Caco-2 (cell line): ENCODE data around the gene ZNF844. TPM values are rescaled to one million over a fixed set of nuclear protein-coding genes. Genes with fewer than 3 reads are reported as not detected.

Experiments
- Bru-seq: library from RNA; stranded (reverse); fragments of 400-500 nt; gene quantifications from one replicate; lab custom pipeline; 2021; lab: Mats Ljungman, UMichigan
- BruChase-seq, 2 experiments: library from RNA; stranded (reverse); fragments of 400-500 nt; gene quantifications; one replicate each; lab custom pipeline; 2021; lab: Mats Ljungman, UMichigan
- BruUV-seq: library from RNA; stranded (reverse); fragments of 400-500 nt; replicated peaks from 2 replicates; lab custom pipeline; 2021; lab: Mats Ljungman, UMichigan
- CTCF ChIA-PET: fragments of 300-600 bp; sonication (Branson Sonifier 250); formaldehyde crosslinking; loops from one replicate; lab custom pipeline; 2022; ENCODE audit warnings: antibody characterized with exemption; lab: Charles Lee
- POLR2A ChIA-PET: fragments of 300-600 bp; sonication (Branson Sonifier 250); formaldehyde crosslinking; loops from one replicate; lab custom pipeline; 2022; ENCODE audit warnings: antibody characterized with exemption; lab: Charles Lee
- DNase-seq, 2 experiments: peaks; one replicate each; pipeline versions ENCODE4 v3.0.0 to v3.0.0-alpha.2; 2020 to 2022
- H3K27me3 ChIP-seq: replicated peaks from 2 replicates; pipeline ENCODE4 v1.6.0; 2011; ENCODE audit warnings: low read length; ENCODE audit not compliant: control insufficient read depth, insufficient read depth
- H3K36me3 ChIP-seq: 2 replicates; pipeline ENCODE4 v1.5.1; 2011; ENCODE audit warnings: low read length; ENCODE audit not compliant: control insufficient read depth, insufficient read depth
- H3K4me1 ChIP-seq: fragments of 250-450 bp; sonication (Bioruptor Pico); 2 replicates; pipeline ENCODE4 v1.5.1; 2020; ENCODE audit warnings: mild to moderate bottlenecking
- H3K4me3 ChIP-seq: 2 replicates; pipeline ENCODE4 v1.5.1; 2011; ENCODE audit warnings: low read depth, mild to moderate bottlenecking, control low read depth, low read length
- H3K9me3 ChIP-seq: fragments of 250-450 bp; sonication (Bioruptor Pico); 2 replicates; pipeline ENCODE4 v1.5.1; 2020; ENCODE audit warnings: mild to moderate bottlenecking, moderate library complexity
- H3K27ac Mint-ChIP-seq: one replicate; pipeline ENCODE4 v1.8.0; 2022; ENCODE audit warnings: mixed read lengths; ENCODE audit not compliant: unreplicated experiment
- H3K27me3 Mint-ChIP-seq: one replicate; pipeline ENCODE4 v1.8.0; 2022; ENCODE audit warnings: mixed read lengths; ENCODE audit not compliant: insufficient read depth, unreplicated experiment
- H3K36me3 Mint-ChIP-seq: one replicate; pipeline ENCODE4 v1.8.0; 2022; ENCODE audit warnings: mild to moderate bottlenecking, mixed read lengths; ENCODE audit not compliant: insufficient read depth, unreplicated experiment
- H3K4me1 Mint-ChIP-seq: one replicate; pipeline ENCODE4 v1.8.0; 2022; ENCODE audit warnings: low read depth, mixed read lengths; ENCODE audit not compliant: unreplicated experiment
- H3K4me3 Mint-ChIP-seq: one replicate; pipeline ENCODE4 v1.8.0; 2022; ENCODE audit warnings: mild to moderate bottlenecking, moderate library complexity, mixed read lengths; ENCODE audit not compliant: unreplicated experiment
- H3K9me3 Mint-ChIP-seq: one replicate; pipeline ENCODE4 v1.8.0; 2022; ENCODE audit warnings: mixed read lengths; ENCODE audit not compliant: unreplicated experiment
- CTCF ChIP-seq, 2 experiments: fragments of 200-600 bp in 1 of 2; IDR thresholded peaks; 1 replicate in 1 of 2; 2 replicates in 1 of 2; pipeline versions ENCODE4 v1.5.1 to v1.8.0; 2011 to 2022; ENCODE audit warnings: antibody characterized with exemption in 1 of 2, control low read depth in 1 of 2, inconsistent platforms in 1 of 2, low read depth in 1 of 2, low read length in 1 of 2, mild to moderate bottlenecking in 1 of 2, moderate library complexity in 1 of 2; ENCODE audit not compliant: insufficient read depth in 1 of 2, severe bottlenecking in 1 of 2, unreplicated experiment in 1 of 2
- intact Hi-C: fragments of 100-400 bp; cut with micrococcal nuclease; formaldehyde crosslinking; loops from one replicate; pipeline ENCODE4 v1.10.0; 2022; ENCODE audit not compliant: unreplicated experiment
- long read RNA-seq: library from polyadenylated mRNA; stranded (forward); transcript quantifications from one replicate; pipeline ENCODE4 v2.0.0, GENCODE V29; 2022
- total RNA-seq: library from RNA; stranded (reverse); gene quantifications from 2 replicates; pipeline ENCODE4 v1.2.3, GENCODE V29; 2022

ZNF844 gene
- total RNA-seq = 0.72 and 1.0 TPM in 2 replicates
- Bru-seq, nascent RNA = percentile 33 among the genes with signal in this experiment
- BruChase-seq, experiment 1, labeled RNA remaining after a 2-hour chase = percentile 34 among the genes with signal in this experiment
- BruChase-seq, experiment 2, labeled RNA remaining after a 6-hour chase = percentile 32 among the genes with signal in this experiment
- long read RNA-seq = 0 reads

- H3K36me3 Mint-ChIP-seq = no peaks in the 10 kb centered on the region
- no peaks in the 10 kb centered on the region for H3K4me1 ChIP-seq
- CTCF ChIA-PET = no interaction called here
- H3K4me3 ChIP-seq = peak within 1 kb of the TSS; percentile 37
- H3K27me3 Mint-ChIP-seq = no peaks in the 10 kb centered on the region
- H3K4me3 Mint-ChIP-seq = peak within 1 kb of the TSS; percentile 43
- no peaks in the 10 kb centered on the region for H3K36me3 ChIP-seq
- POLR2A ChIA-PET = no interaction called here
- no peaks in the 10 kb centered on the region for H3K9me3 Mint-ChIP-seq
- peak; percentile 44 to 74 for DNase-seq
- H3K4me1 Mint-ChIP-seq = no peaks in the 10 kb centered on the region
- intact Hi-C loops = no loop called here
- TSS peak; percentile 76 for BruUV-seq
- no peak within 1 kb of the TSS for H3K27ac Mint-ChIP-seq
- H3K9me3 ChIP-seq = 0 out of 2 replicates have a peak, but pooled peaks cover 6% of the 10 kb centered on the region
- H3K27me3 ChIP-seq = no peaks in the 10 kb centered on the region
- no peak for TF ChIP-seq CTCF (IDR thresholded peaks at IDR 0.05; ENCODE audit: insufficient read depth in 1 of 2, low read depth in 1 of 2, low read length in 1 of 2, severe bottlenecking in 1 of 2, unreplicated experiment in 1 of 2)
These were observed at the start of gene ZNF844 for GRCh38 chr19:12064590-12065538. Gene ZNF844 (plus strand): TSS chr19:12064731. CDS start chr19:12064874, 143 bp downstream.

GRCh38 chr19:12015015-12015752 lies 49.3 kb upstream of the ZNF844 start:
- intact Hi-C loops = no loop called here
- BruUV-seq = no TSS peak
- H3K9me3 Mint-ChIP-seq = peaks cover 29% of the 10 kb centered on the region
- POLR2A ChIA-PET = no interaction called here
- no peak for TF ChIP-seq CTCF (IDR thresholded peaks at IDR 0.05; ENCODE audit: insufficient read depth in 1 of 2, low read depth in 1 of 2, low read length in 1 of 2, severe bottlenecking in 1 of 2, unreplicated experiment in 1 of 2)
- H3K27me3 ChIP-seq = no peaks in the 10 kb centered on the region
- no peak overlapping the region for H3K27ac Mint-ChIP-seq
- no peak overlapping the region for H3K4me3 ChIP-seq
- H3K4me3 Mint-ChIP-seq = no peak overlapping the region
- CTCF ChIA-PET = no interaction called here
- DNase-seq = no peak
- H3K9me3 ChIP-seq = peaks cover 26% of the 10 kb centered on the region
- no peaks in the 10 kb centered on the region for H3K36me3 ChIP-seq
- no peaks in the 10 kb centered on the region for H3K4me1 Mint-ChIP-seq
- no peaks in the 10 kb centered on the region for H3K4me1 ChIP-seq
- no peaks in the 10 kb centered on the region for H3K27me3 Mint-ChIP-seq
- H3K36me3 Mint-ChIP-seq = peaks cover 27% of the 10 kb centered on the region

GRCh38 chr19:12015753-12016116 lies 48.8 kb upstream of the ZNF844 start:
- no TSS peak for BruUV-seq
- no peaks in the 10 kb centered on the region for H3K27me3 ChIP-seq
- DNase-seq = no peak
- CTCF ChIA-PET = no interaction called here
- Mint-ChIP-seq H3K4me3 (no peak overlapping the region), H3K27me3 (no peaks in the 10 kb centered on the region), H3K9me3 (peaks cover 29% of the 10 kb centered on the region), H3K36me3 (peaks cover 27% of the 10 kb centered on the region), H3K27ac (no peak overlapping the region), H3K4me1 (no peaks in the 10 kb centered on the region)
- intact Hi-C loops = no loop called here
- H3K4me3 ChIP-seq = no peak overlapping the region
- peaks cover 26% of the 10 kb centered on the region for H3K9me3 ChIP-seq
- no peaks in the 10 kb centered on the region for H3K4me1 ChIP-seq
- POLR2A ChIA-PET = no interaction called here
- TF ChIP-seq CTCF (IDR thresholded peaks at IDR 0.05; ENCODE audit: insufficient read depth in 1 of 2, low read depth in 1 of 2, low read length in 1 of 2, severe bottlenecking in 1 of 2, unreplicated experiment in 1 of 2) = no peak
- no peaks in the 10 kb centered on the region for H3K36me3 ChIP-seq
